K562 (cell line): ENCODE measurements around the gene NMRAL1. TPM values are rescaled to one million over a fixed set of nuclear protein-coding genes. Genes with fewer than 3 reads are reported as not detected.
A peak's percentile ranks its signal among the peaks of the same experiment; 100 is the strongest.

Experiments used
- GABPA ChIP-seq: fragments of 200-800 bp; sonication (Bioruptor generic); conservative IDR thresholded peaks from 2 replicates; pipeline ENCODE4 v1.6.1; 2016; ENCODE audit warnings: low read depth, missing genetic modification characterization, missing compliant biosample characterization
- IRF2 ChIP-seq: sonication (generic); formaldehyde crosslinking; IDR thresholded peaks from 2 replicates; pipeline ENCODE4 v1.8.1; 2022; ENCODE audit warnings: mild to moderate bottlenecking, missing genetic modification reagents
- KLF1 ChIP-seq: fragments of 450-650 bp; IDR thresholded peaks from 2 replicates; pipeline ENCODE4 v1.6.1; 2016; ENCODE audit warnings: missing genetic modification characterization, missing compliant biosample characterization
- SRF ChIP-seq, 2 experiments: fragments of 250-450, 450-650 bp in 1 of 2; sonication (Bioruptor Pico) in 1 of 2; sonication (generic) in 1 of 2; formaldehyde crosslinking; IDR thresholded peaks; 2 replicates each; pipeline versions ENCODE4 v1.5.0 to v1.5.1; 2020 to 2022; ENCODE audit warnings: mild to moderate bottlenecking in 1 of 2, missing genetic modification reagents in 1 of 2
- SRSF9 ChIP-seq: fragments of 200-400 bp; formaldehyde crosslinking; IDR thresholded peaks from 2 replicates; pipeline ENCODE4 v1.6.1; 2017; ENCODE audit warnings: low read depth, low read length, borderline replicate concordance
- SUPT5H ChIP-seq: fragments of 450-650 bp; IDR thresholded peaks from 2 replicates; pipeline ENCODE4 v1.6.1; 2016
- TARDBP ChIP-seq: fragments of 450-650 bp; IDR thresholded peaks from 2 replicates; pipeline ENCODE4 v1.6.1; 2016
- TSC22D4 ChIP-seq: fragments of 450-650 bp; IDR thresholded peaks from 2 replicates; pipeline ENCODE4 v1.6.1; 2016; ENCODE audit warnings: missing genetic modification characterization, missing biosample characterization, control low read depth
- ZNF239 ChIP-seq: fragments of 250-450 bp; sonication (Bioruptor Pico); IDR thresholded peaks from 2 replicates; pipeline ENCODE4 v1.4.0; 2020; ENCODE audit warnings: mild to moderate bottlenecking
- ZNF311 ChIP-seq: fragments of 250-450 bp; sonication (Bioruptor Pico); IDR thresholded peaks from 2 replicates; pipeline ENCODE4 v1.4.0; 2020; ENCODE audit warnings: mild to moderate bottlenecking, moderate library complexity
- polyA plus RNA-seq, 8 experiments: library from polyadenylated mRNA; depleted of rRNA in 4 of 8; stranded (reverse) in 5 of 8; unstranded in 3 of 8; fragments of >200 nt; fragmentation: Nextera tagmentation in 2 of 8; fragmentation: Illumina TruSeq in 1 of 8; extraction: Ambion mirVana in 2 of 8; extraction: Trizol in 1 of 8; gene quantifications; 2 replicates each; pipeline versions ENCODE4 v1.2.1 to v1.2.3, GENCODE V29; 2011 to 2014; ENCODE audit warnings: inconsistent platforms in 1 of 8, missing spikeins in 1 of 8
- total RNA-seq, 7 experiments: library from RNA; depleted of rRNA in 6 of 7; stranded (reverse); fragments of >200 nt in 6 of 7; fragmentation: Illumina TruSeq in 2 of 7; extraction: Trizol in 2 of 7; gene quantifications; 2 replicates each; pipeline versions ENCODE4 v1.2.1 to v1.2.3, GENCODE V29; 2011 to 2021; ENCODE audit warnings: low replicate concordance in 1 of 7
- TF ChIP-seq, protein P1 (sequence below): sonication (generic); formaldehyde crosslinking; IDR thresholded peaks from 2 replicates; pipeline ENCODE4 v1.8.0; 2022; ENCODE audit warnings: mild to moderate bottlenecking, missing genetic modification reagents
- TF ChIP-seq, protein P2 (sequence below): sonication (generic); IDR thresholded peaks from 2 replicates; pipeline ENCODE4 v1.6.1; 2016
- TF ChIP-seq, protein P3 (sequence below): conservative IDR thresholded peaks from 2 replicates; pipeline ENCODE4 v1.6.1; 2011; ENCODE audit warnings: low read depth, mild to moderate bottlenecking, low read length; ENCODE audit not compliant: control insufficient read depth
- TF ChIP-seq, protein P4 (sequence below): fragments of 200-400 bp; formaldehyde crosslinking; IDR thresholded peaks from 2 replicates; pipeline ENCODE4 v1.6.1; 2017; ENCODE audit warnings: mild to moderate bottlenecking, low read depth, low read length, moderate library complexity

Gene NMRAL1
- total and polyA plus RNA-seq, 9 of the 15 experiments (the other 6 are each of a cell fraction or from before 2014, with no cell fraction given), result 6.3 to 116 (median 63.2) TPM

DNA sequence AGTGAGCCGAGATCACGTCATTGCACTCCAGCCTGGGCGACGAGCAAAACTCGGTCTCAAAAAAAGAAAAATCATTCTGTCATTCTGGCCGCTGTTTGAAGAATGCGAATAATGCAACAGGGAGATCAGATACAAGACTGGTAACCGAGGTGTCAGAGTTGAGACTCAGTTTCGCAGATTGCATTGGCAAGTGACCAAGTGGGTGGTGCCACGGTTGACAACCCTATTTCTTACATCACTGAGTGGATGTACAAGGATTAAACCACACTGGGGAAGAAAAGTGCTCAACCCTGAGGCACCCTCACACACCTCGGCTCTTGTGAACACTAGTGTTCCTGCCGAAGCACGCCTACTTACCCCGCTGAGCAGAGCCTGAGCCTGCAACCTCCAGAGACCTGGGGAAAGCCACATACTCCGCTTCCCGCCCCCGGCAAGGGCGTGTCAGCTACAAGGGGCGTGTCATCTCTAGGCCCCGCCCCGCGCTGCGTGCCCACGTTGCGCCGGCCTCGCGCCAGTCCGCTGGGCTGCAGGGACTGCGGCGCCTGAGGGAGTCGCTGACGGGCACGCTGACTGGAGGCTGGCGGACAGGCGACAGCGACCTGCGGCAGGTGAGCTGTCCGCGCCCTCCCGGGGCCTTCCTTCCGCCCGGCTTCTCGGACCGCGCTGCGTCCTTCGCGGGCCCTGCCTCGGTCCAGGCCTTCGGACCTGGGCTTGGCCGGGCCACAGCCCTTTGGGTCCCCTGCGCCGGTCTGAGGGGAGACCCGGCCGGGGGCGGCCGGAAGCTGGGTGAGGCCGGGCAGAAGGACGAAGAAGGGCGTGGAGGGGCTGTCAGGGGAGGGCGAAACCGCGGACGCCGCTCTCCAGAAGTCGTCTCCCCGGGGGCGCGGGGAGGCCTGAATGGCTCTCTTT, 1.7 kb upstream of the NMRAL1 start, which contains the start of gene HMOX2 (continued):
- TF ChIP-seq, protein P1, sequence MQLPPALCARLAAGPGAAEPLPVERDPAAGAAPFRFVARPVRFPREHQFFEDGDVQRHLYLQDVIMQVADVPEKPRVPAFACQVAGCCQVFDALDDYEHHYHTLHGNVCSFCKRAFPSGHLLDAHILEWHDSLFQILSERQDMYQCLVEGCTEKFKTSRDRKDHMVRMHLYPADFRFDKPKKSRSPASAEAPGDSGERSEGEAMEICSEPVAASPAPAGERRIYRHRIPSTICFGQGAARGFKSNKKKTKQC (CRISPR knock-in tag), result 0 out of 2 replicates have a peak, but pooled peaks have one; percentile 13
- no peak for TF ChIP-seq SRSF9
- no peak for TF ChIP-seq TARDBP
- peak; percentile 78 for TF ChIP-seq SUPT5H
- peak; percentile 84 for TF ChIP-seq KLF1
- TF ChIP-seq, protein P2, sequence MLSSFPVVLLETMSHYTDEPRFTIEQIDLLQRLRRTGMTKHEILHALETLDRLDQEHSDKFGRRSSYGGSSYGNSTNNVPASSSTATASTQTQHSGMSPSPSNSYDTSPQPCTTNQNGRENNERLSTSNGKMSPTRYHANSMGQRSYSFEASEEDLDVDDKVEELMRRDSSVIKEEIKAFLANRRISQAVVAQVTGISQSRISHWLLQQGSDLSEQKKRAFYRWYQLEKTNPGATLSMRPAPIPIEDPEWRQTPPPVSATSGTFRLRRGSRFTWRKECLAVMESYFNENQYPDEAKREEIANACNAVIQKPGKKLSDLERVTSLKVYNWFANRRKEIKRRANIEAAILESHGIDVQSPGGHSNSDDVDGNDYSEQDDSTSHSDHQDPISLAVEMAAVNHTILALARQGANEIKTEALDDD, result peak; percentile 40; the same call in 1 of the 2 replicates
- TF ChIP-seq, protein P3, sequence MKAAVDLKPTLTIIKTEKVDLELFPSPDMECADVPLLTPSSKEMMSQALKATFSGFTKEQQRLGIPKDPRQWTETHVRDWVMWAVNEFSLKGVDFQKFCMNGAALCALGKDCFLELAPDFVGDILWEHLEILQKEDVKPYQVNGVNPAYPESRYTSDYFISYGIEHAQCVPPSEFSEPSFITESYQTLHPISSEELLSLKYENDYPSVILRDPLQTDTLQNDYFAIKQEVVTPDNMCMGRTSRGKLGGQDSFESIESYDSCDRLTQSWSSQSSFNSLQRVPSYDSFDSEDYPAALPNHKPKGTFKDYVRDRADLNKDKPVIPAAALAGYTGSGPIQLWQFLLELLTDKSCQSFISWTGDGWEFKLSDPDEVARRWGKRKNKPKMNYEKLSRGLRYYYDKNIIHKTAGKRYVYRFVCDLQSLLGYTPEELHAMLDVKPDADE, result peak; percentile 91
- TF ChIP-seq, protein P4, sequence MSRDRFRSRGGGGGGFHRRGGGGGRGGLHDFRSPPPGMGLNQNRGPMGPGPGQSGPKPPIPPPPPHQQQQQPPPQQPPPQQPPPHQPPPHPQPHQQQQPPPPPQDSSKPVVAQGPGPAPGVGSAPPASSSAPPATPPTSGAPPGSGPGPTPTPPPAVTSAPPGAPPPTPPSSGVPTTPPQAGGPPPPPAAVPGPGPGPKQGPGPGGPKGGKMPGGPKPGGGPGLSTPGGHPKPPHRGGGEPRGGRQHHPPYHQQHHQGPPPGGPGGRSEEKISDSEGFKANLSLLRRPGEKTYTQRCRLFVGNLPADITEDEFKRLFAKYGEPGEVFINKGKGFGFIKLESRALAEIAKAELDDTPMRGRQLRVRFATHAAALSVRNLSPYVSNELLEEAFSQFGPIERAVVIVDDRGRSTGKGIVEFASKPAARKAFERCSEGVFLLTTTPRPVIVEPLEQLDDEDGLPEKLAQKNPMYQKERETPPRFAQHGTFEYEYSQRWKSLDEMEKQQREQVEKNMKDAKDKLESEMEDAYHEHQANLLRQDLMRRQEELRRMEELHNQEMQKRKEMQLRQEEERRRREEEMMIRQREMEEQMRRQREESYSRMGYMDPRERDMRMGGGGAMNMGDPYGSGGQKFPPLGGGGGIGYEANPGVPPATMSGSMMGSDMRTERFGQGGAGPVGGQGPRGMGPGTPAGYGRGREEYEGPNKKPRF, result no peak
- no peak for TF ChIP-seq ZNF239 (CRISPR knock-in tag)
- TF ChIP-seq TSC22D4, result no peak
- no peak for TF ChIP-seq IRF2
- TF ChIP-seq SRF (CRISPR knock-in tag; IDR thresholded peaks at IDR 0.05), result no peak; a peak in 1 of 4 replicates
- peak; percentile 55 for TF ChIP-seq GABPA (tag)
- no peak for TF ChIP-seq ZNF311 (CRISPR knock-in tag)
